T-helper 1 cell treated with Interleukin-12 subunit alpha and Interleukin-12 subunit beta and Interleukin-4 antibody, amounts not matched to agents 30 ng/mL and 1 ng/mL, for 36 hours (primary cell): ENCODE measurements around the gene TSPAN1. TPM values are rescaled to one million over a fixed set of nuclear protein-coding genes. Genes with fewer than 3 reads are reported as not detected.

Source experiments
- intact Hi-C: fragments of 100-400 bp; cut with micrococcal nuclease; formaldehyde crosslinking; loops from one replicate; pipeline ENCODE4 v1.15.1; 2024
- total RNA-seq: library from RNA; stranded (reverse); gene quantifications from 2 replicates; pipeline ENCODE4 v1.2.3, GENCODE V29; 2022

Gene TSPAN1
- total RNA-seq, 1 donor from 2014 or later = 0.17 TPM

- intact Hi-C loops = no loop called here
Observed at GRCh38 chr1:46183926-46184557, 9.2 kb downstream of the TSPAN1 start.

DNA sequence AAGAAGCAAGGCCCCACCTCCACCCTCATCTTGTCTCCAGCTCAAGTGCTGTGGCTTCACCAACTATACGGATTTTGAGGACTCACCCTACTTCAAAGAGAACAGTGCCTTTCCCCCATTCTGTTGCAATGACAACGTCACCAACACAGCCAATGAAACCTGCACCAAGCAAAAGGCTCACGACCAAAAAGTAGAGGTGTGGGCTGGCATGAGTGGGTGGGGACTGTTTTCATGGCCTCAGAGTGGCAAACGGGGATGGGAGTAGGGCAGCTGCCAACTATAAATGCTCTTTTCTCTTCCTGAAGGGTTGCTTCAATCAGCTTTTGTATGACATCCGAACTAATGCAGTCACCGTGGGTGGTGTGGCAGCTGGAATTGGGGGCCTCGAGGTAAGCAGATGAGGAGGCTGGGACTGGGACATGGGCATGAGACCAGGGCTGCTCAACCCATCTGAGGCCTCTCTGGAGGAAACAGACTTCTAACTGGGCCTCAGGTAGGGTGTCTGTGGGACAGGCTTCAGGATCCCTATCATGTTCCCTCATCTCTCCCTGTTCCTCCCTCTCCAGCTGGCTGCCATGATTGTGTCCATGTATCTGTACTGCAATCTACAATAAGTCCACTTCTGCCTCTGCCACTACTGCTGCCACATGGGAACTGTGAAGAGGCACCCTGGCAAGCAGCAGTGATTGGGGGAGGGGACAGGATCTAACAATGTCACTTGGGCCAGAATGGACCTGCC is 10.2 kb downstream of the TSPAN1 start:
- intact Hi-C loops = no loop called here

DNA sequence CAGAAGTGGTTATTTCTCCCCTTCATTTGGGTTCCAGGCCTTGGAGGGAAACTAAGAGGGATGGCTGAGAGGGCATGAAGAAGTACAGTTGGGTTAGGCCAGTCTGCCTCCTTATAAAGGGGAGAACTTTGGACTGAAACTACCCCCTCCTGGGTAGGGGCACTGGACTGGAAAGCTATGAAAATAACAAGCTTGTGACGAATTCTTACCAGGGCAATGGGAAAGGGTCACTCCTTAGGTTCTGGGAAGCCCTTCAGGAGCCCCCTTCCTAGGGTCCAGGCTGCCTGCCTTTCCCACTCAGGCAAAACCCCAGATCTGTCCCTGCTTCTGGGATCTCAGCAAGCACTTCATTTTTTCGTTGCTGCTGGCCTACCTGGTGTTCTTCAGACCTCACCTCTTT is 11.2 kb downstream of the TSPAN1 start:
- intact Hi-C loops = no loop called here

- intact Hi-C loops = no loop called here
Observed at GRCh38 chr1:46187106-46187869, 12.4 kb downstream of the TSPAN1 start.

DNA sequence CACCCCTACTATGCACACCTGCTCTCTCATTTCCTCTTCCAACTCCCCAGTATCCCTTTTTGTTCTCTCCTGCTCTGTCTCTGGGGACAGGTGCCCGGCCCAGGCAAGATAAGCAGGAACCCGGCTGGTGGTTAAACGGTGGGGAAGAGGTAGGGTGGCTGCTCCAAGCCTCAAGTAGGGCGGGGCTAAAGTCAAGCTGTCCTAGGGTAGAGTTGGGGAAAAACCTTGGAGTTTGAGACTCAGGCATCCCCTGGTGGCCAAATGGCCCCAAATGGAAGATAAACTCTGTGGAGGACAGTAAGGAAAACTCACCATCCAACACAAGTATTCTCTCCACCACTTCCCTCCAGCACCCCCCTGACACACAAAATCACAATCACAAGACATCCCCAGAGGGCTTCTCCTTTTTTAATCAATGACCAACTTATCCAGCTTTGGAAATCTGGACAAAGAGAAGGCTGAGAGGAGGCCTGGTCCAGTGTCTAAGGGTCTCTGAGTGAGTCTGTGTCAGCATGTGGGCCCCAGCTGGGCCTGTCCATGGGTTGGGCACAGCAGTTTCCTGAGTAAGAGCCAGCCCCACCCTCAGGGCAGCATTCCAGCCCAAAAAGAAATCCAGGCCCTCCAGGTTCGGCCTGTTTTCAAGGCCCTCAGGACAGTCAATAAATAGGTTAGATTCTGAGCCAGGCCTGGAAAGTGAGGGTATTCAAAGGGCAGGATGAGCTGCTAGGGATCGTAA is 13.6 kb downstream of the TSPAN1 start:
- intact Hi-C loops = no loop called here

DNA sequence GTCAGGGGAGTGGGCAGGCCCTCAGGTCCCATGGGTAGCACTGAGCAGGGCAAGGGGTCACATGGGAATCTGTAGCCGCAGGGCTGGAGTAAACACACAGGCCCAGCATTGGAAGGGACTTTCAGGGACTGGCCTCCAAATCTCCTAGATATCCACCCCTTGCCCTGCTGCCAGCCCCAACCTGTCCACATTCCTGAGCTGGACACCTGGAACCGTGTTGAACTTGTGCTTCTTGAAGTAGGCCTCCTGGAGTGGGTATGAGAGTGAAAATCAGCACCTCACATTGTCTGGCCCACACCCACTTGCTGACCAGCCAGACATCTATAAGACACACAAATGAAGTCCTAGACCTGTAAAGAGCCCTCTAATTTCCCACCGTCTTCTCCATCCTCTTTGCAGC is 15.7 kb downstream of the TSPAN1 start:
- intact Hi-C loops = loop anchor here (10.0 kb wide), 1 partner anchor 1176 kb away; the partner anchor contains the start of genes HECTD3 and UROD

- intact Hi-C loops = loop anchor here (10.0 kb wide), 1 partner anchor 1176 kb away; the partner anchor contains the start of genes HECTD3 and UROD
Observed at GRCh38 chr1:46191033-46191701, 16.3 kb downstream of the TSPAN1 start.

- intact Hi-C loops = loop anchor here (10.0 kb wide), 1 partner anchor 1177 kb away; the partner anchor contains the start of genes HECTD3 and UROD
Observed at GRCh38 chr1:46192171-46192570, 17.3 kb downstream of the TSPAN1 start.

- intact Hi-C loops = loop anchor here (10.0 kb wide), 1 partner anchor 1178 kb away; the partner anchor contains the start of genes HECTD3 and UROD
Observed at GRCh38 chr1:46193285-46193684, 18.4 kb downstream of the TSPAN1 start.

DNA sequence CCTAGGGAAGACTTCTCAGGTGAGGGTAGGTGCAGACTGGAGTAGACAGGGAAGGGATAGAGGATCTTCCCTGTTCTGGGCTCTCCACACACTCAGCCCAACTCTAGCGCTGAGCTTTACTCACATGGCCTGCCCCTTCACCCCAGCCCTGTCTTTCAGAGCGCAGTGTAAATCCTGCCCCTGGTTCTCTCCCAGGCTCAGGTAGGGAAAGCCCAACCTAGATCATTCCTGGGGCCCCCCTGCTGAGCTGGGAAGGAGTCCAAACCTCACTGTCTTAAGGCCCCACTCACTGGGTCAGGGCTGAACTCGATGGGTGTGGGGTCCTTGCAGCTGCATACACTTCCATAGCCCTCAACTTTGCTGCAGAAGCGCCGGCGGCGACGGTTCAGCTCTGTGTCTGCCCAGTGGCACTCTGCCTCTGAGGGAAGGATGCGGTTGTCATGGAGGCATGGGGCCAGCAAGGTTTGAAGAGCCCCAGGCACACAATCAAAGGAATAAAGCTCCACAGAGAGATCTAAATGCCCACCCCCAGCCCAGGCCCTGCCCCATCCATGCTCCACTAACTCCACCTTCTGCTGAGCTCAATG is 19.2 kb downstream of the TSPAN1 start:
- intact Hi-C loops = loop anchor here (10.0 kb wide), 1 partner anchor 1179 kb away; the partner anchor contains the start of genes HECTD3 and UROD

- intact Hi-C loops = loop anchor here (10.0 kb wide), 1 partner anchor 1180 kb away; the partner anchor contains the start of genes HECTD3 and UROD
Observed at GRCh38 chr1:46194641-46195193, 19.8 kb downstream of the TSPAN1 start.

GRCh38 chr1:46196609-46197008 is 21.7 kb downstream of the TSPAN1 start:
- intact Hi-C loops = loop anchor here (10.0 kb wide), 1 partner anchor 1182 kb away; the partner anchor contains the start of genes HECTD3 and UROD

- intact Hi-C loops = loop anchor here (10.0 kb wide), 1 partner anchor 1183 kb away; the partner anchor contains the start of genes HECTD3 and UROD
Observed at GRCh38 chr1:46197560-46197963, 22.7 kb downstream of the TSPAN1 start.

GRCh38 chr1:46197964-46198811 is 23.3 kb downstream of the TSPAN1 start, which contains the start of gene POMGNT1:
POMGNT1 (minus strand) TSS chr1:46198434; CDS start chr1:46197821, 613 bp downstream.
- intact Hi-C loops = loop anchor here (1.0 to 10.0 kb wide), 12 partner anchors 25 to 1183 kb away; partner anchors contain the start of genes CCDC163, GPBP1L1, HECTD3 and LRRC41

- intact Hi-C loops = loop anchor here (2.0 to 10.0 kb wide), 2 partner anchors 614 to 1184 kb away; partner anchors contain the start of genes HECTD3, NASP and UROD
Observed at GRCh38 chr1:46199233-46199749, 24.4 kb downstream of the TSPAN1 start.

GRCh38 chr1:46203738-46204405 is 29.0 kb downstream of the TSPAN1 start:
- intact Hi-C loops = no loop called here

DNA sequence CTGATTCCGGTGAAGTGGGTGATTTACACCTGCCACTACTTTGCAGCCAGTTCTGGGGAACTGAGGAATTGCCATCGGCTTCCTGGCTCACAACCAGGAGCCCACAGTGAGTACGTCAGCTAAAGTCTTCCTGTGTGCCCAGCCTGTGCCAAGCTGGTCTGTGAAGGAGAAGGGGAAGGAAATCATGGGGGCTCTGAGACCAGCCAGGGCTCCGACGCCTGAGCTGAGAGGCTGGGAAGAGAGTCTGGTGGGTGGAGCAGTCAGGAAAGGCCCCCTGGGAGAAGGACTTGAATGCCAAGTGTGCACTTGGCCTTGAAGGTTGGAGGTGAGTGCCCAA is 29.5 kb downstream of the TSPAN1 start:
- intact Hi-C loops = no loop called here
